Gastrocnemius medialis (tissue), 4 donors: Measurements from ENCODE around the gene USHBP1. TPM values are rescaled to one million over a fixed set of nuclear protein-coding genes. Genes with fewer than 3 reads are reported as not detected.

Experiments
- ATAC-seq, 2 donors: fragments of 150-250 bp; one replicate each; pipeline ENCODE4 v1.9.1; 2016
- DNase-seq, 2 donors: peaks; one replicate each; pipeline ENCODE4 v3.0.0-alpha.2; 2019
- H3K27ac ChIP-seq, 4 donors: fragments of 200-600 bp; sonication (generic); 1 replicate in 1 of 4; 2 replicates in 3 of 4; pipeline ENCODE4 v1.5.1; 2016 to 2018; ENCODE audit warnings: mild to moderate bottlenecking in 2 of 4, moderate library complexity in 1 of 4
- H3K27me3 ChIP-seq, 3 donors: fragments of 200-600 bp; sonication (generic) in 2 of 3; 1 replicate in 1 of 3; 2 replicates in 2 of 3; pipeline versions ENCODE4 v1.5.1 to v1.6.0; 2016 to 2019; ENCODE audit warnings: mild to moderate bottlenecking in 1 of 3, moderate library complexity in 1 of 3
- H3K36me3 ChIP-seq, 2 donors: fragments of 200-600 bp; sonication (generic) in 1 of 2; one replicate each; pipeline ENCODE4 v1.5.1; 2017 to 2018
- H3K4me1 ChIP-seq, 2 donors: fragments of 200-600 bp; sonication (generic) in 1 of 2; one replicate each; pipeline ENCODE4 v1.5.1; 2016 to 2017; ENCODE audit warnings: mild to moderate bottlenecking in 2 of 2
- H3K4me3 ChIP-seq, 4 donors: fragments of 200-600 bp; sonication (generic) in 3 of 4; 1 replicate in 1 of 4; 2 replicates in 3 of 4; pipeline ENCODE4 v1.5.1; 2016 to 2019; ENCODE audit warnings: mild to moderate bottlenecking in 2 of 4
- H3K9me3 ChIP-seq, 3 donors: fragments of 200-600 bp; sonication (generic) in 2 of 3; 1 replicate in 1 of 3; 2 replicates in 2 of 3; pipeline ENCODE4 v1.5.1; 2016 to 2019
- CTCF ChIP-seq, 5 experiments: fragments of 450-650 bp in 3 of 5; fragments of 200-600 bp in 2 of 5; sonication (generic) in 2 of 5; IDR thresholded peaks in 4 of 5; conservative IDR thresholded peaks in 1 of 5; 1 replicate in 4 of 5; 2 replicates in 1 of 5; pipeline ENCODE4 v1.5.1; 2016 to 2019; ENCODE audit warnings: antibody characterized with exemption in 5 of 5, mild to moderate bottlenecking in 3 of 5, moderate library complexity in 3 of 5
- POLR2A ChIP-seq, 2 donors: fragments of 450-650 bp; IDR thresholded peaks; one replicate each; pipeline ENCODE4 v1.6.1; 2017; ENCODE audit warnings: antibody characterized with exemption in 2 of 2, mild to moderate bottlenecking in 2 of 2, moderate library complexity in 2 of 2
- in situ Hi-C, 4 donors: fragments of 200-750 bp; cut with MboI; loops; one replicate each; pipeline versions ENCODE4 v1.15.0 to v1.8.0; 2017; ENCODE audit warnings: low sequenced_read_pairs in 4 of 4
- intact Hi-C: fragments of 100-400 bp; cut with DNase I; formaldehyde crosslinking; loops from one replicate; pipeline ENCODE4 v1.15.1; 2023; ENCODE audit warnings: low total_unique reads
- total RNA-seq, 4 donors: library from RNA; depleted of rRNA; stranded (reverse); fragments of >200 nt; gene quantifications; one replicate each; pipeline versions ENCODE4 v1.1.0 to v1.2.3, GENCODE V29; 2016

The USHBP1 gene
- total RNA-seq, result 1 to 10 TPM; 2.6 to 7.1 (median 4.1) TPM

GRCh38 chr19:17264641-17264979, at the start of gene USHBP1:
Gene USHBP1, minus strand, starts transcription at chr19:17264745. Its CDS starts 446 bp downstream, at chr19:17264299.
- peaks cover 0 to 9% of the 10 kb centered on the region in 2 donors for H3K36me3 ChIP-seq
- no peaks in the 10 kb centered on the region for H3K9me3 ChIP-seq
- H3K27ac ChIP-seq, result peak within 1 kb of the TSS; percentile 57 to 87 (median 74)
- peaks cover 8 to 10% of the 10 kb centered on the region in 2 donors for H3K4me1 ChIP-seq
- ATAC-seq, result no peak
- intact Hi-C loops (no loop called here), in situ Hi-C loops (no loop called here)
- no peak for DNase-seq
- peak within 1 kb of the TSS; percentile 32 to 57 (median 42) for H3K4me3 ChIP-seq
- no peaks in the 10 kb centered on the region for H3K27me3 ChIP-seq
- peak; percentile 22 to 54 for TF ChIP-seq POLR2A (IDR thresholded peaks at IDR 0.05)
- TF ChIP-seq CTCF (IDR thresholded peaks at IDR 0.05 in 4 of 5, conservative IDR thresholded peaks at IDR 0.05 in 1 of 5), result no peak

- H3K27ac ChIP-seq, result no peak overlapping the region
- no peak for DNase-seq
- no peaks in the 10 kb centered on the region for H3K9me3 ChIP-seq
- H3K27me3 ChIP-seq, result no peaks in the 10 kb centered on the region
- TF ChIP-seq CTCF (IDR thresholded peaks at IDR 0.05 in 4 of 5, conservative IDR thresholded peaks at IDR 0.05 in 1 of 5) (no peak), POLR2A (IDR thresholded peaks at IDR 0.05) (no peak)
- ATAC-seq, result no peak
- in situ Hi-C loops, result no loop called here
- H3K36me3 ChIP-seq, result peaks cover 0 to 36% of the 10 kb centered on the region in 2 donors
- H3K4me1 ChIP-seq, result peaks cover 11 to 12% of the 10 kb centered on the region in 2 donors
- H3K4me3 ChIP-seq, result no peak overlapping the region
- intact Hi-C loops, result no loop called here
Measured at GRCh38 chr19:17314007-17314593, 49.6 kb upstream of the USHBP1 start.

GRCh38 chr19:17312189-17313113, 47.9 kb upstream of the USHBP1 start:
- ATAC-seq (no peak), DNase-seq (no peak)
- in situ Hi-C loops (no loop called here), intact Hi-C loops (no loop called here)
- Histone ChIP-seq H3K4me3 (no peak overlapping the region), H3K9me3 (no peaks in the 10 kb centered on the region), H3K4me1 (peaks cover 11 to 13% of the 10 kb centered on the region in 2 donors), H3K36me3 (peaks cover 0 to 33% of the 10 kb centered on the region in 2 donors), H3K27me3 (no peaks in the 10 kb centered on the region), H3K27ac (no peak overlapping the region)
- TF ChIP-seq CTCF (IDR thresholded peaks at IDR 0.05 in 4 of 5, conservative IDR thresholded peaks at IDR 0.05 in 1 of 5) (no peak), POLR2A (IDR thresholded peaks at IDR 0.05) (no peak)

- Histone ChIP-seq H3K27ac (no peak overlapping the region), H3K36me3 (peaks cover 0 to 27% of the 10 kb centered on the region in 2 donors), H3K4me1 (peaks cover 17 to 21% of the 10 kb centered on the region in 2 donors), H3K4me3 (no peak overlapping the region), H3K27me3 (no peaks in the 10 kb centered on the region), H3K9me3 (no peaks in the 10 kb centered on the region)
- TF ChIP-seq POLR2A (IDR thresholded peaks at IDR 0.05) (no peak), CTCF (IDR thresholded peaks at IDR 0.05 in 4 of 5, conservative IDR thresholded peaks at IDR 0.05 in 1 of 5) (no peak)
- intact Hi-C loops, result no loop called here
- in situ Hi-C loops, result no loop called here
- ATAC-seq (no peak), DNase-seq (no peak)
Measured at GRCh38 chr19:17311455-17312188, 47.1 kb upstream of the USHBP1 start.
